H9 (cell line): ENCODE measurements around the gene HFE. TPM values are rescaled to one million over a fixed set of nuclear protein-coding genes. Genes with fewer than 3 reads are reported as not detected.

Source experiments
- DNase-seq: peaks from one replicate; pipeline ENCODE4 v3.0.0-alpha.2; 2017
- H2AFZ ChIP-seq: one replicate; pipeline ENCODE4 v1.6.1; 2013; ENCODE audit warnings: mild to moderate bottlenecking, low read length, control low read depth, moderate library complexity
- H2AK5ac ChIP-seq: 2 replicates; pipeline ENCODE4 v1.6.1; 2013; ENCODE audit warnings: low read length, control low read depth, mixed read lengths; ENCODE audit not compliant: insufficient read length
- H2BK120ac ChIP-seq: one replicate; pipeline ENCODE4 v1.6.1; 2013; ENCODE audit warnings: low read depth, mild to moderate bottlenecking, low read length, control low read depth, inconsistent platforms; ENCODE audit not compliant: poor library complexity, severe bottlenecking
- H2BK12ac ChIP-seq: 2 replicates; pipeline ENCODE4 v1.6.1; 2013; ENCODE audit warnings: low read length, control low read depth, mixed read lengths, low read depth; ENCODE audit not compliant: insufficient read length
- H2BK15ac ChIP-seq: 2 replicates; pipeline ENCODE4 v1.6.1; 2013; ENCODE audit warnings: low read depth, low read length, control low read depth
- H2BK20ac ChIP-seq: one replicate; pipeline ENCODE4 v1.6.1; 2013; ENCODE audit warnings: low read depth, mild to moderate bottlenecking, low read length, control low read depth, inconsistent platforms; ENCODE audit not compliant: poor library complexity, severe bottlenecking
- H2BK5ac ChIP-seq: 2 replicates; pipeline ENCODE4 v1.6.1; 2013; ENCODE audit warnings: low read length, control low read depth, mixed read lengths; ENCODE audit not compliant: insufficient read length
- H3K14ac ChIP-seq: 2 replicates; pipeline ENCODE4 v1.6.1; 2013; ENCODE audit warnings: low read length, control low read depth; ENCODE audit not compliant: insufficient read depth
- H3K18ac ChIP-seq: 2 replicates; pipeline ENCODE4 v1.6.1; 2013; ENCODE audit warnings: low read depth, mild to moderate bottlenecking, mixed read lengths, low read length, control low read depth; ENCODE audit not compliant: insufficient read length
- H3K23ac ChIP-seq: 2 replicates; pipeline ENCODE4 v1.6.1; 2013; ENCODE audit warnings: low read length, control low read depth, mixed read lengths, low read depth; ENCODE audit not compliant: insufficient read length
- H3K23me2 ChIP-seq: 2 replicates; pipeline ENCODE4 v1.6.1; 2013; ENCODE audit warnings: low read depth, mild to moderate bottlenecking, mixed read lengths, low read length, control low read depth; ENCODE audit not compliant: insufficient read length, poor library complexity, severe bottlenecking
- H3K27ac ChIP-seq: 2 replicates; pipeline ENCODE4 v1.5.1; 2013; ENCODE audit warnings: low read length, control low read depth, mixed read lengths, low read depth; ENCODE audit not compliant: insufficient read length
- H3K27me3 ChIP-seq: 2 replicates; pipeline ENCODE4 v1.6.1; 2013; ENCODE audit warnings: low read length, control low read depth, inconsistent platforms; ENCODE audit not compliant: insufficient read depth
- H3K4ac ChIP-seq: 2 replicates; pipeline ENCODE4 v1.6.1; 2013; ENCODE audit warnings: low read depth, mild to moderate bottlenecking, control low read depth, inconsistent platforms, low read length, moderate library complexity
- H3K4me1 ChIP-seq: 2 replicates; pipeline ENCODE4 v1.6.1; 2013; ENCODE audit warnings: low read length, control low read depth, inconsistent platforms; ENCODE audit not compliant: insufficient read depth
- H3K4me2 ChIP-seq: 2 replicates; pipeline ENCODE4 v1.6.1; 2013; ENCODE audit warnings: low read length, control low read depth, mixed read lengths; ENCODE audit not compliant: insufficient read length, insufficient read depth
- H3K56ac ChIP-seq: 2 replicates; pipeline ENCODE4 v1.6.1; 2013; ENCODE audit warnings: low read depth, mild to moderate bottlenecking, mixed read lengths, low read length, control low read depth; ENCODE audit not compliant: insufficient read length
- H3K79me1 ChIP-seq: 2 replicates; pipeline ENCODE4 v1.6.1; 2013; ENCODE audit warnings: low read depth, mild to moderate bottlenecking, moderate library complexity, low read length, control low read depth, inconsistent platforms; ENCODE audit not compliant: insufficient read depth, poor library complexity, severe bottlenecking
- H3K79me2 ChIP-seq: 2 replicates; pipeline ENCODE4 v1.6.1; 2013; ENCODE audit warnings: low read length, control low read depth, inconsistent platforms; ENCODE audit not compliant: insufficient read depth
- H3K9ac ChIP-seq: 2 replicates; pipeline ENCODE4 v1.6.1; 2013; ENCODE audit warnings: low read length, control low read depth, mixed read lengths; ENCODE audit not compliant: insufficient read length; ENCODE audit errors: extremely low read depth
- H3K9me3 ChIP-seq: one replicate; pipeline ENCODE4 v1.6.1; 2013; ENCODE audit warnings: low read depth, low read length, inconsistent platforms; ENCODE audit not compliant: control insufficient read depth
- H3T11ph ChIP-seq: one replicate; pipeline ENCODE4 v1.6.1; 2013; ENCODE audit warnings: mild to moderate bottlenecking, low read length, control low read depth, inconsistent platforms
- H4K20me1 ChIP-seq: one replicate; pipeline ENCODE4 v1.6.1; 2013; ENCODE audit not compliant: control insufficient read depth, insufficient read length, insufficient read depth
- H4K5ac ChIP-seq: 2 replicates; pipeline ENCODE4 v1.6.1; 2013; ENCODE audit warnings: low read depth, mild to moderate bottlenecking, mixed read lengths, low read length, control low read depth; ENCODE audit not compliant: insufficient read length
- H4K8ac ChIP-seq: replicated peaks from 2 replicates; pipeline ENCODE4 v1.6.1; 2013; ENCODE audit warnings: low read length, control low read depth, mixed read lengths, low read depth; ENCODE audit not compliant: insufficient read length
- H4K91ac ChIP-seq: 2 replicates; pipeline ENCODE4 v1.6.1; 2013; ENCODE audit warnings: low read depth, mild to moderate bottlenecking, moderate library complexity, mixed read lengths, low read length, control low read depth; ENCODE audit not compliant: insufficient read length
- H3K27ac Mint-ChIP-seq, 3 experiments: 2 replicates in 2 of 3; 3 replicates in 1 of 3; pipeline ENCODE4 v1.8.0; 2020 to 2021; ENCODE audit warnings: mixed read lengths in 3 of 3, mild to moderate bottlenecking in 1 of 3, moderate library complexity in 1 of 3
- H3K27me3 Mint-ChIP-seq: 2 replicates; pipeline ENCODE4 v1.8.0; 2021; ENCODE audit warnings: low read depth, mild to moderate bottlenecking, moderate library complexity, mixed read lengths
- H3K36me3 Mint-ChIP-seq, 3 experiments: 2 replicates in 2 of 3; 3 replicates in 1 of 3; pipeline ENCODE4 v1.8.0; 2020 to 2021; ENCODE audit warnings: low read depth in 3 of 3, mixed read lengths in 3 of 3; ENCODE audit not compliant: insufficient read depth in 1 of 3
- H3K4me1 Mint-ChIP-seq, 2 experiments: 2 replicates each; pipeline ENCODE4 v1.8.0; 2020; ENCODE audit warnings: mixed read lengths in 2 of 2
- H3K4me3 Mint-ChIP-seq, 2 experiments: 2 replicates in 1 of 2; 3 replicates in 1 of 2; pipeline ENCODE4 v1.8.0; 2020 to 2021; ENCODE audit warnings: mild to moderate bottlenecking in 2 of 2, mixed read lengths in 2 of 2, moderate library complexity in 1 of 2
- H3K9me3 Mint-ChIP-seq, 2 experiments: 2 replicates in 1 of 2; 3 replicates in 1 of 2; pipeline ENCODE4 v1.8.0; 2020; ENCODE audit warnings: mild to moderate bottlenecking in 2 of 2, mixed read lengths in 2 of 2, moderate library complexity in 1 of 2
- CTCF ChIP-seq: fragments of 200-600 bp; sonication (generic); conservative IDR thresholded peaks from 3 replicates; pipeline ENCODE4 v1.8.0; 2021; ENCODE audit warnings: antibody characterized with exemption, mild to moderate bottlenecking
- WGBS: extraction: QIAGEN DNeasy Blood & Tissue Kit; methylation state at CpG from one replicate; pipeline ENCODE4 v1.1.7; 2013; ENCODE audit warnings: missing lambda C conversion rate, low lambda C conversion rate, mixed read lengths; ENCODE audit not compliant: insufficient read length; ENCODE audit errors: extremely low coverage; 5-methylcytosine and 5-hydroxymethylcytosine counted together
- total RNA-seq: library from RNA; stranded (reverse); gene quantifications from 2 replicates; pipeline ENCODE4 v1.2.1, GENCODE V29; 2021

The HFE gene
- total RNA-seq, 1 experiment from 2014 or later = 0.98 TPM

GRCh38 chr6:26044140-26045064 lies 42.8 kb upstream of the HFE start:
- peaks cover 8% of the 10 kb centered on the region for H3K23me2 ChIP-seq
- H4K91ac ChIP-seq = no peak overlapping the region
- H2BK15ac ChIP-seq = no peak overlapping the region
- H2BK120ac ChIP-seq = no peak overlapping the region
- no peak overlapping the region for H3K56ac ChIP-seq
- no peak overlapping the region for H4K5ac ChIP-seq
- no peaks in the 10 kb centered on the region for H3K79me2 ChIP-seq
- H2BK12ac ChIP-seq = no peak overlapping the region
- Mint-ChIP-seq H3K4me3 (peak overlapping the region in 1 of 2 experiments; percentile 59; a peak in 3 of 5 replicates), H3K9me3 (peaks cover 0 to 2% of the 10 kb centered on the region in 2 experiments; a peak in 2 of 5 replicates), H3K27me3 (no peaks in the 10 kb centered on the region), H3K27ac (peak overlapping the region in 2 of 3 experiments; percentile 31 to 97; a peak in 3 of 7 replicates), H3K36me3 (peaks cover 0 to 8% (median 2%) of the 10 kb centered on the region in 3 experiments; a peak in 2 of 7 replicates), H3K4me1 (peaks cover 28 to 34% of the 10 kb centered on the region in 2 experiments)
- DNase-seq = no peak
- WGBS = no CpG with 5 or more reads among the region's 40 CpGs
- peak overlapping the region; percentile 1 for H3K27ac ChIP-seq
- no peak overlapping the region for H3T11ph ChIP-seq
- H3K9me3 ChIP-seq = no peaks in the 10 kb centered on the region
- no peak overlapping the region for H3K23ac ChIP-seq
- no peak for TF ChIP-seq CTCF
- H3K79me1 ChIP-seq = no peaks in the 10 kb centered on the region
- no peak overlapping the region for H2BK20ac ChIP-seq
- H4K20me1 ChIP-seq = no peaks in the 10 kb centered on the region
- H3K18ac ChIP-seq = peak overlapping the region; percentile 79
- no peak overlapping the region for H2AFZ ChIP-seq
- no peaks in the 10 kb centered on the region for H3K27me3 ChIP-seq
- H3K4ac ChIP-seq = no peak overlapping the region; the same call in 1 of the 2 replicates
- no peaks in the 10 kb centered on the region; the same call in 1 of the 2 replicates for H3K4me1 ChIP-seq
- peak overlapping the region; percentile 19 for H3K4me2 ChIP-seq
- peak overlapping the region; percentile 1 for H3K9ac ChIP-seq
- no peak overlapping the region for H4K8ac ChIP-seq
- H3K14ac ChIP-seq = peak overlapping the region; percentile 64; the same call in 1 of the 2 replicates
- H2AK5ac ChIP-seq = no peak overlapping the region
- H2BK5ac ChIP-seq = no peak overlapping the region
